COLO668 (cell line): ENCODE data around the gene ZFP92.

Experiments used
- DNase-seq: peaks from one replicate; lab custom pipeline; 2025; ENCODE audit not compliant: unreplicated experiment; lab: John Stamatoyannopoulos, UW

ZFP92 gene, protein sequence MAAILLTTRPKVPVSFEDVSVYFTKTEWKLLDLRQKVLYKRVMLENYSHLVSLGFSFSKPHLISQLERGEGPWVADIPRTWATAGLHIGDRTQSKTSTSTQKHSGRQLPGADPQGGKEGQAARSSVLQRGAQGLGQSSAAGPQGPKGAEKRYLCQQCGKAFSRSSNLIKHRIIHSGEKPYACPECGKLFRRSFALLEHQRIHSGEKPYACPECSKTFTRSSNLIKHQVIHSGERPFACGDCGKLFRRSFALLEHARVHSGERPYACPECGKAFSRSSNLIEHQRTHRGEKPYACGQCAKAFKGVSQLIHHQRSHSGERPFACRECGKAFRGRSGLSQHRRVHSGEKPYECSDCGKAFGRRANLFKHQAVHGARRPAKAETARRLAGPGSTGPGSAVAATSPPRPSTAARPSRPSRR

DNA sequence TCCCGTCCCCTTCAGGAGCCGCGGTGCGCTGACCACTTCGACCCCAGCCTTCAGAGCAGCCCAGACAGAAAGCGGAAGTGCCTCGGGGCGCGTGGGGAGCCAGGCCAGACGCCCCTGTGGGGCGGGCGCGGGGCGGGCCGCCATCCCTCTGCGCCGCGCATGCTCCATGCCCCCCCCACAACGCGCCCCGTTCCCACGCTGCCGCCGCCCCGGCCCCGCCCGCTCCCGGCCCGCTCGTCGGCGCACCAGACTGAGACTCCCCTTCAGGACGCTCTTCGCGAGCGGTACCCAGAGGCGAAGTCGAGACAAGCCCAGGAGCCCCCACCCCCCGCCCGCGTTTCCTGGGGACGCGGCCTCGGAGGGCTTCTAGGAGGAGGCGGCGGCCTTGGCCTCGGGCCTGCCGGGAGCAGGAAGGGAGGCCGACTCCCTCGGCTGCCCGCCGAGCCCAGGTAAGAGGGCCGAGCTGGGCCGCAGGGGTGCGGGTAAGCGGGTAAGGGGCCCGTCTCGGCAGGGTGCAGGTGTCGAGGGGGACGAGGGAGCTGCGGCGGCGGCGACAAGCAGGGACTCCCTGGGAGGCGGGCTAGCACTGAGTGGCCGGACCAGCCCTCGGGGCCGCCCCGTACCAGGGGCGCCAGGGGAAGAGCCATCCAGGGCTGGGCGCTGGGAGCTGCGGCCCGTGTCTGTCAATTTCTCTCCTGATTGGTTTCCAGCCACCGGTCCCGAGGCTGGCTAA lies at the start of gene ZFP92:
TSS of gene ZFP92 (plus strand) at position 218 of the 733 bp plus-strand sequence. CDS start 6,851 bp downstream, outside the sequence.
- DNase-seq, result no peak

DNA sequence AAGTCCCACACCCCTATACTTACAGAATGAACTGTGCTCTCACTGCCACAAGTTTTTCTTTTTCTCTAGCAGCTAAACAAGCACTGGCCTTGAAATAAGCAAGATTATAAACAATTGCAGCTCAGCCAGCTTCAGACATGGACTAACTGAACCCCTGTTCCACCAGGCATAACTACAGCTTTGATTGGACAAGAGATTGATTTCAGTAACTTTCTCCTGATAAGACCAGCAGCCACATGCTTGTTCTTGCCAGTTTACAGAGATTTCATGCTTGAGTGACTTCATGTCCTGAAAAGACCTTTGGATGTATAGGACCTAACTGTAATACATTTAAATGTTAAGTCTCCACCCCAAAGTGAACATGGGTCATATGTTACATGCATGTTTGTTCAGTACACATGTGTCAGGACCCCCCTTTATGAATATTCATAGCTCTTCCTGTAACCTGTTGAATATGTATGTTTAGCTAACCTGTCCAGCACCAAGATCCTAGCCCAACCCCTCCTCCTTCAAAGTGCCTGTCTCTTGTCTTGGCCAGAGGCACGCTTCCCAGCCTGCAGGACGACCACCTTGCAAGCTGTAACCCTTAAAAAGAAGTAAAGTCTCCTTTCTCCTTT lies 49.4 kb upstream of the ZFP92 start:
- DNase-seq, result no peak

DNA sequence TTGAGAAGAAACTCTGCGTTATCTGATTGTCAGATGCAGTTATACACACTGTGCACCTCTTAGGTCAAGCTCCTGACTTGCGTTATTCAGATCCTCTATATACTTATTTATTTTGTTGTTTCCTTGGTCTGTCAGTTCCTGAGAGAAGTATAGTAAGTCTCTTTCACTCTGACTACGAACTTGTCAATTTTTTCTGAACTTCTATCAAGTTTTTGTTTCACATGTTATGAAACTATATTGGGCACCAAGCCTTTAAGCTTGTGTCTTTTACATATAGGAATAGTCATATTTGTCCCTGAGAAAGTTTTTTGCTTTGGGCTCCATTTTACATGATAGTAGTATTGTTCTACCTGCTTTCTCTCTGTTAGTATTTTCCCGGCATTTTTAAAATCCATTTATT lies 45.6 kb upstream of the ZFP92 start:
- no peak for DNase-seq

DNA sequence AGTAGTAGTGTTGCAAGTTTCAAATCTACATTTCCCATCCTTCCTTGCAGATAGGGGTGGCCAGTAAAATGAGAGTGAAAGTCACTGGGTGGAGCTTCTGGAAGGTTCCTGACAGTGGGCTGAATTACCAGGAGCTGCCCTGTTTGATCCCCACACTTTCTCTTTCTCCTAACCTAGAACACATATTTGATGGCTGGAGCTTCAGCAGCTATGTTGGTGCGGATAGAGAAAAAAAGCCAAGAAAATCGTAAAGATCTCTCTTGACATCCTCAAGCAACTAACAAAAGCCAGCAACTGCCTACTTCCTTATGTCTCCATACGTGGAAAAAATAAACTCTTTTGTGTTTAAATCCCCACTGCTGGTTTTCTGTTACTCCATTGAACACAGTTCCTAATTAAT lies 45.2 kb upstream of the ZFP92 start:
- no peak for DNase-seq

DNA sequence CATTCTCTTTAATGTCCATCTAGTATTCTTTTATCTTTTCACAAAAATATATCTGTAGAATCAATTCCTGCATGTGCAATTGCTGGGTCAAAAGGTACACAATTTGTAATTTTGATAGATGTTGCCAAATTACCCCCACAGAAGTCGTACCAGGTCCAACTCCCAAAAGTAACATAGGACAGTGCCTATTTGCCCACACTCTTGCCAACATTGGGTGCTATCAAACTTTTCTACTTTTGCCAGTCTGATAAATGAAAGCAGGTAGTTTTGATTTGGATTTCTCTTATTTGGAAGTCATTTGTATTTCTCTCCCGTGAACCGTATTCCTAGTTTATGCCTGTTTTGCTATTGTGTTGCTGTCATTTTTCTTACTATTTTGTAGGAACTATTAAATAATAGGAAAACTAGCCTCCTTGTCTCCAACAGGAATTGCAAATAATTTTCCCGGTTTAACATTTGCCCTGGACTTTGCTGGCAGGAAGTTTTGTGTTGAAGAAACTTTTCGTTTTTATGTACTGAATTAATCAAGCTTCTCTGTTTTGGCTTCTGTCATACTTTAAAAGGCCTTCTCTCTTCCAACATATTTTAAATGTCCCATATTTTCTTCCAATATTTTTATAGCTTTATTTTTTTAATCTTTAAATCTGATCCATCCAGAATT lies 44.3 kb upstream of the ZFP92 start:
- DNase-seq, result no peak

DNA sequence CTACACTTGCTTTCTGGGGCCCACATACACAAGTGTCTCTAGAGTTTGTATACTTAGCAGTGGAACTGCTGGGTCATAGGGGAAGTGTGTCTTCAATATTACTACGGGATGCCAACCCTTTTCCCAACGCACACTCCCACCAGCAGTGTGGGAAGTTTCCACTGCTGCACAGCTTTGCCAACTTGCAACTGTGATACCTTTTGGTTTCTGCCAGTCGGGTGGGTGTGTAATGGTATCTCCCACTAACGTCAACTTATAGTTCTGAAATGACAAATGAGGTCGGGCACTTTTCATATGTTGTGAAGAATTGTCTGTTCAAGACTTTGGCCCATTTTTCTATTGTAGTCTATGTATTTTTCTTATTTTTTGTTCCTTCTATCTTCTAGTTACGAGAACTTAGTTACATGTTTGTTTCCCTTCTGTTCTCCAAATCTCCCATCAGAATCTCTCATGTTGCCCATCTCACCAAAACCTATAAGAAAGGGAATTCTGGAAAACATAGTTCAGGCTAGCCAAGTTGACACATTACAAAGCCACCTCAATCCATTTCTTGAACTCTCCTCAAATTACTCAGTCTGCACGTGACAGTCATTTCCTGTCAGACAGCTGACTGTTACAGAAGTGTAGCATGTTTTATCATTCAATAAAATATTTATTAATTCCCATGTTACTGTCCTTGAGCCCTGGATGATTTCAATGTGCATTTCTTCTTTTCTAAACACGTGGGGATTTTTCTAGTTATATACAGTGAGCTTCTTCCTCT lies 40.8 kb upstream of the ZFP92 start:
- DNase-seq, result no peak

DNA sequence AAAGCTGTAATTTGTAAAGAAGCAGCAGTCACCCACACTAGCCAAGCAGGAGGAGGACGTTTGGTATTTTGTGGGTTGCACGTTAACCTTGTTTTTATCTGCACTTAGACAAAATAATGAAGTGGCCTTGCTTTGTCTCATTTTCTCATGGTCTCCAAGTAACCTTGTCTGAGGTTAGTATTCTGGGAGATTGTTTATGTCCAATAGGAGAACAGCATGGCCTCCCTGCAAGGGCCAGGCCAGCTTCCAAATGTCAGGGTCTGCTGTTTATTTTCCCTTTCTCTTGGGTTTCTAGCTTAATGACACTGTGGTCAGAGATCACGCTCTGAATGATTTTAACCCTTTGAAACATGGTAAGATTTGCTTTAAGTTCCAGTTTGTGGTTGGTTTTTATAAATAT lies 40.0 kb upstream of the ZFP92 start:
- DNase-seq, result no peak

DNA sequence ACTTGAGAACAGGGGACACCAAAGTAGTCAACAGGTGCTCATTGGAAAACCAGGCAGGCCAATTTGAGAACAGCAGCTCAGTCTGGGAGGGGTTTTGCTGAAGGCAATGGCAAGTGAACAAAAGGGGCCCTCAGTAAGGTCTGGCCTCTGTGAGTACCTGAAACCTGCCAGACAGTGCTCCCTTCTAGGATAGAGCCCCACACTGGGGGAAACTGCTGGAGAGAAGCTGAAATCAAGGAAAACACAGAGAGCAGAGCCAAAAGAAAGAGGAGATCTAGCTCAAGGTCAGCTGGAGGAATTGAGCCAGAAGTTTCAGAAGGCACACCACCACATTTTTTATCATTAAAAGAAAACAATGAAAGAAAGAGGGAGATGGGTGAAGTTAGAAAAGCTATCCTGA lies 38.3 kb upstream of the ZFP92 start:
- no peak for DNase-seq

DNA sequence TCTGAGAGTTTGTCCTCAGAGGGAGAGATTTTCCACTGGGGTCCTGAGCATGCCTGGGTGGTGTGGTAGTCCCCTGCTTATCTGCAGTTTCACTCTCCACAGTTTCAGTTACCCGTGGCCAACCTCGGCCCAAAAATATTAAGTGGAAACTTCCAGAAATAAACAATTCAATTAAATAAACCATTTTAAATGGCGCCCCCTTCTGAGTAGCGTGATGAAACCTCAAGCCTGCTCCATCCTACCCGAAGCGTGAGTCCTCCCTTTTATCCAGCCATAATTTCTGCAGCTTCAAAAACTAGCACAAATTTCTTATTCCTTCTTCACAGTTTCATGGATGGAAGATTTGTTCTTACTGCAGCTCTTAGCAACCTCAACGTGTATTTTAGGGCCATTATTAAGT lies 36.8 kb upstream of the ZFP92 start:
- no peak for DNase-seq

DNA sequence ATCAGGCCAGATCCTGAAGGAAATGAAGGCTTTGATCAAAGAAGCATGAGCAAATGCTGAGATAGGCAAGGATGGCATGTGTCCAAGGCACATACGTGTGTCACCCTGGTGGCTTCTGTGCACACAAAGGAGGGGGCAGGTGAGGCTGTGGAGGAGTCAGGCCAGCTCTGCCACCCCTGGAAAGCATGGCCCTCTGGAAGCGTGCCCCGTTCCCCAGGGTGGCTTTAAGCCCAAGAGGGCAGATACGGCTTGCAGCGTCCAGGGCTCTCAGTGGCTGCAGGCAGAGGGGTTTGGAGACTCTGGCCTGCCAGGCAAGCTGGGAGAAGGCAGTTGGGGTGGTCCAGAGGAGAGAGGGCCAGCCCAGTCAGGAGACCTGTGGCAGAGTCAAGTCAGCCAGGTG lies 35.7 kb upstream of the ZFP92 start:
- no peak for DNase-seq

DNA sequence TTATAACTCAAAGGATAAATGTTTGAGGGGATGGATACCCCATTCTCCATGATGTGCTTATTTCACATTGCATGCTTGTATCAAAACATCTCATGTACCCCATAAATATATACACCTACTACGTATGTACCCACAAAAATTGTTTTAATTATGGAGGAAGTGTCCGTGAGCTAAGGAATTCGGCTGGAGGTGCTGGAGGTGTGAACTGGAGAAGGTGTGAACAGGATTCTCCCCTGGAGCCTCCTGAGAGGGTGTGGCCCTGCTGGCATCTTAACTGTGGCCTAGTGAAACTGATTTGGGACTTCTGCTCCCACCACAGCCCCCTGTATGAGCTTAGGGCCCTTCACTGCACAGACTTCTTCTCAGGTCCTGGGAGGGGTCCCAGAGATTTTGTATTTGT lies 33.5 kb upstream of the ZFP92 start:
- no peak for DNase-seq

DNA sequence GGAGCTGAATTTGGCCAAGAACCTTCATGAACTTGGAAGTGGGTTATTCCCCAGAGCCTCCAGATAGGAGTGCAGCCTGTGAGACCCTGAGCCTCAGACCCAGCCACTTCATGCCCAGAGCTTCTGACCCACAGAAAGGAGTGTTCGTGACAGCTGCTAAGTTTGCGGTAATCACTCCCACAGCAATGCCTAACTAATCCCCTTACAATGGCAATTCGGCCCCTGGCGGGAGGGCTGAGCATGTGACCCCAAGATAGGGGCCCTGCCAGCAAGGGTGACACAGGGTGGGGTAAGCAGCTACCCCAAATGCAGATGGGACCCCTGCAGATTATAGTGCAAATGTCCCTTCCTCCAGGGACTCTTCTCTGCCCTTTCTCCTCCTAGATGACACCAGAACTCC lies 32.7 kb upstream of the ZFP92 start:
- no peak for DNase-seq

DNA sequence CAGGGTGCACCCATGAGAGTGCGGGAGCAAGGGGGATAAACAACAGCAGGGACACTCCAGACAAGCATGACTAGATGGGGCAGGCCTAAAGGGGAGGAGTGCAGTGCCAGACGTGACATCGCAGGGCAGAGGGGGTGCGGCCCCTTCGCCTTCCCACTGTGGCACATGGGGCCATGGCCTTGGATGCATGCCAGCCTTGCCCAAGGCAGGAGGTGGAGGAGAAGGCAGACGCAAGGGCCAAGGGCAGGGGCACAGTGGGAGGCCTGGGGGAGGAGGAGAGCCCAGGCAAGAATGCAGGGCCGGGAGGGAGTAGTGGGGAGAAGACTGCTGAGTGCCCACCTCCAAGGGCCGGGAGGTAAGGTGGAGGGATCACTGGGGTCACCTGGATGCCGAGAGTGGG lies 31.8 kb upstream of the ZFP92 start:
- no peak for DNase-seq

DNA sequence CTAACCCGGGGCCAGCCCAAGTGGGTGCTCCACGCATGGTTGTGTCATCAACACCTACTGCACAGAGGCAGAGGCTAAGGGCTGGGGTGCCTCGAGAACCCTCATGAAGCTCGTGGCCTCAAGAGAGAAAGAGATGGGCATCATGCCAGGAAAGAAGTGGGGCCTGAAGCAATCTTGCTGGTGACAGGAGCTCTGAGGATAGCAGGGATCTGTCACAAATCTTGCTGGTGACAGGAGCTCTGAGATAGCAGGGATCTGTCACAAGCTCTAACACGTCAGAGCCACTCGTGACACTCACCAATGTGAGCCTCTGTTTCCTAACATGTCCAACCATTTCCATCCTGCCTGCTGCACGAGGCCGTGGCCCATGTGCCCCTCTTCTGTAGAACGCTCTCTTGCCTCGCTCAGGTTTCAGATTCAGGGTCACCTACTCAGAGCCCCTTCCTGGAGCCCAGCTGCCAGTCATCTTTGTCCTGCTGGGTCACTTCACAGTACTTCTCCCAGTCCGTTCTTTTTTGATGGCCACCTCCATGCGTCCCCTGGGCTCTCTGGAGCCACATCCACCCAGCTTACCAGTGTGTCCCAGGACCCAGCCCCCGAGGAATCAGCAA lies 31.2 kb upstream of the ZFP92 start:
- DNase-seq, result no peak

DNA sequence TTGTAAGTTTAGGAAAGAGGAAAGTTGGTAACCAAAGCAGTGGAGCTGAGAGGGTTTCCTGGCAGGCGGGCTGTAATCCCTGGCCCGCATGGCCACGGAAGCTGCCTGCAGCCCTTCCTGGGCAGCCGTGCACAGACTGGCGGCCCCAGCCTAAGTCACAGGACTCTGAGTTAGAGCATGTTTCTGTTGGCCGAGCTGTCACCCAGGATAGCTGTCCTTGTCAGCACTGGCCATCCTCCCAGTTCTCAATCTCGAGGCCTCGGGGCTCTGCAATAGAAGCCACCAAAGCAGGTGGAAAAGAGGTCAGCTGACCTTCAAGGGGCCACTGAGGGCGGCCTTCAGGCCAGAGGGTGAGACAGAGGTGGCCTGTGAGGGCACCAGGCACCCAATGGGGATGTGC lies 30.6 kb upstream of the ZFP92 start:
- no peak for DNase-seq

DNA sequence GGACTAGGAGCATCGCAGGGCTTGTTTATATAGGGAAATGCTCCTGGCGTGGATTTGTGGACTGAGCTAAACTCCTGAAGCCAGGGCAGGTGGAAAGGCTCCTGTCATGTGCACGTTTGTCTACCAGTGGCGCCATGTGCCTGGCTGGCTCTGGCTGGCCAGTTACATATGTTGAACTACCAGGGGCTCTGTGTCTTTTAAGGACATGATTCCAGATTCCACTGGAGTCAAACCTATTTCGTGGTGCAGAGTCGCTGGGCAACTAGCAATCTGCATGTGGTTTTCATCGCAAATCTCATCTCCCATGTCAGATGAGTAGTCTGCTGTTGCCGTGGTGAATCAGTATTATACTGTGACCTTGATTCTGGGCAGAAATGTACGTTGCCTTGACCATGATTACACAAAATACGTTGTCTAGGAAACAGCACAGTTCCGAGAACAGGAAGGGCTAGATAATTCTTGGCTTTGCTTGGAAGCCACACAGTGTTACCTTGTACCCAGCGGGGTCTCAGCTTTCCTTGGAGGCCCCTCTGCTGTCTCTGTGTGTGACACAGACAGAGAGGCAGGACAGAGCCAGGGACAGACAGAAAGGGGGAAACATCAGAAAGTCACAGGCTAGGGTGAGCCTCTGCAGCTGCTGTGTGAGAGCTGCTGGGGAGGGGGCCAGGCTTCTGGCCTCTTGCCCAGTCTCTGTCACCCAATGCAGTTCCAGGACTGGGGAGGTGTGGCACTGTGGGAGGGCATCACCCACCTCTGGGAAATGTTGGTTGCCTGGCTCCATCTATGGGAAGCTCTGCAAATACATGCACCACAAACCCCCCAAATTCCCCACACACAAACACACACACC lies 29.4 kb upstream of the ZFP92 start:
- DNase-seq, result peak; percentile 67

DNA sequence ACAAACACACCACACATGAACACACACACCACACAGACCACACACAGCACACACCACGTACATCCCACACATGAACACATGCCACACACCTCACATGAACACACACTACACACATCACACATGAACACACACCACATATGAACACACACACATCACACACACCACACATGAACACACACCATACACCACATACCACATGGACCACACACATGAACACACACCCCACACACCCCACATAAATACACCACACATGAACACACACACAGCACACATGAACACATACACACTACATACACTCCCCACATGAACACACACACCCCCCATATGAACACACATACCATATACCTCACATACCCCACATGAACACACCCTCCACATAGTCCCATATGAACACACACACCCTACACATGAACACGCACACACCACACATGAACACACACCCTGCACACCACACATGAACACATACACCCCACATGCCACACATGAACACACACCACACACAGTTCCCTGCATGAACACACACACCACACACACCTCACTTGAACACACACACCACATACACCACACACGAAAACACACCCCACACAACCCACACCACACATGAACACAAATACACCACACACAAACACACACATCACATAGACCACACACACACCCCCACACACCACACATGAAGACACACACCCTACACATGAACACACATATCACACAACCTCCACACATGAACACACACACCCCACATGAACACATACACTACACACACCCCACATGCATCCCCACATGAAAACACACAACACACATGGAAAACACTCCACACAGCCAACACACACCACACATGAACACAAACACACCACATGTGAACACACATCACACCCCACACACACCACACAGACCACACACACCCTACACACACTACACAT lies 28.4 kb upstream of the ZFP92 start:
- no peak for DNase-seq

DNA sequence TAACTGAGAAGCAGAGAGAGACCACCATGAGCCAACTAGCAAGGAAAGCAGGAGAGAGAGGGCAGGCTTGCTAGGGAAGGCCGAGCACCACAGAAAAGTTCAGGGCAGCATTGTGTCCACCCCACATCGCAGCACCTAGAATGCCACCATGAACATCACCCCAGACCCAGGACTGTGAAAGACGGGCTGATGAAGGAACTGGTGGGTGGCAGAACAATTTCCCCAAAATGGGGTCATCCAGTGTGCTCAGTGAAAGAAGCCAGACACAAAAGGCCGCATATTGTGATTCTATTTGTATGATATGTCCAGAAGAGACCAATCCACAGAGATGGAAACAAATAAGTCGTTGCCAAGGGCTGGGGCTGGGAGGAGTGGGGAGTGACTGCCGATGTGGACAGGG lies 26.9 kb upstream of the ZFP92 start:
- DNase-seq, result no peak
